Activated CD8-positive, alpha-beta memory T cell treated with anti-CD3 and anti-CD28 coated beads, Interleukin-2, amount 50 U/mL, for 24 hours (primary cell): ENCODE results near the gene POTEB3.
"Not testable (repeated sequence)": the region's sequence is repeated elsewhere in the genome, so short reads cannot be mapped to it uniquely, and the experiment has no call there.

Experiments
- DNase-seq: peaks from one replicate; pipeline ENCODE4 v3.0.0-alpha.2; 2020; ENCODE audit errors: extremely low read depth

The POTEB3 gene

DNA sequence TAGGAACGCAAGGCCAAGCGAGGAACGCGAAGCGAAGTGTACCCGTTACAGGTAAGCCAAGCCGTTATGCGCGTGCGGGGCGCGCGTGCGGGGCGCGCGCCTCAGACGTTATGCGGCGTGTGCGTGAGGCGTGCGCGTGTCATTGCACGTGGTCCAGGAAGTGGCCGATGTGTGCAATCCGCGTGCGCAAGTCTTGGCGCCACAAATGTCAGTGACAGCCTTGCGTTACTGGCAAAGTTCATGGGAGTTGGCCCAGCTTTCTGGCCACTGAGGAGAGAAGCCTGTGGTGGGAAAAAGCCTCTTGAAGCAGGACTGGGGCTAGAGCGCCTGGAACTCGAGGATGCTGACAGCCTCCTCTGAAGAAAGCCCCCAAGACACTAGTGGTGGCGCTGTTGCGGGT lies at the start of gene POTEB3:
TSS of gene POTEB3 (minus strand) at position 101 of the 400 bp plus-strand sequence. CDS start 488 bp downstream, outside the sequence.
- DNase-seq = not testable (repeated sequence)

DNA sequence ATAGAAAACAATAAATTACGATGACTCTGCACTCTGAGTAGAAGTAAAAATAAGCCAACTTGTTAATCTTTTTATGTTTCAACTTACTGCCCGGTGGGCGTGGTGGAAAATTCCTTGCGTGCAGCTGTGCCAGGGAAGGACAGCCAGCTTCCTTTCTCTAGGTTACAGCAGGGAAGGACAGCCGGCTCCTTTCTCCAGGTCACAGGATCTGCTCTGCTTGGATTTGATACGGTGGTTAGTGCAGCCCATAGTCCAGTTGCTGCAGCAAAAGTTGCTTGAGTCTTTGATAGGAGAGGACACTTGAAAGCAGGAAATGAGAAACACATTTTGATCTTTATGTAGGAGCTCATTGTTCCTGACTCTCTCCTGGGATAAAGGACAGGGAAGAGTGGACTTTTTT lies 13.4 kb upstream of the POTEB3 start:
- DNase-seq = not testable (repeated sequence)

DNA sequence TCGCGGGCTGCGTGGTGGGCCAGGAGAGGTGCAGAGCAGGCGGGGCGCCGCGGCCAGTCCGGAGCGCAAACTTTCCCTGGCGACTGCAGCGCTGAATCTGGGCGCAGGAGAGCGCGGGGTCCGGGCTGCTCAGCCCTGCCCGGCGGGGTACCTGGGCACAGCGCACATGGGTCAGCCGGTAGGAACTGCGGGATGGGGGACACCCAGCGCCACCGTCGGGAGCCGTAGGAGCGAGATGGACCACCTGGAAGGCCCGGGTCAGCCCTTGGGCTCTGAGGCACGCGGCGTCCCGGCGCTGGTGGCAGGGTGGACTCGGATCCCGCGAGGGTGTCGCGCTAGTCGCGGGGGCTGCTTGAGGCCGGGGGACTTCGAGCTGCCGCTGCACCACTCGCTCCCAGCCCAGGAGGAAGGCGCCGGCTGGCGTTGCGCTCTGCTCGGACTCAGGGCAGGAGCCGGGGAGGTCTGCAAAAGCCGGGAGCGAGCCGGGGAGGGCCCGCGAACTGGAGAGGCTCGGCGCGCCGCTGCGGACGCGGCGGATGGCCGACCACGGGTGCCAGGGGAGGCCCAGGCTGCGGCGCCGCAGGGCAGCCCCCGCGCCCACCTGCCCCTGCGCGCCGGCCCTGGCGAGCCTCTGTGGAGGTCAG lies 11.7 kb upstream of the POTEB3 start:
- DNase-seq = not testable (repeated sequence)

DNA sequence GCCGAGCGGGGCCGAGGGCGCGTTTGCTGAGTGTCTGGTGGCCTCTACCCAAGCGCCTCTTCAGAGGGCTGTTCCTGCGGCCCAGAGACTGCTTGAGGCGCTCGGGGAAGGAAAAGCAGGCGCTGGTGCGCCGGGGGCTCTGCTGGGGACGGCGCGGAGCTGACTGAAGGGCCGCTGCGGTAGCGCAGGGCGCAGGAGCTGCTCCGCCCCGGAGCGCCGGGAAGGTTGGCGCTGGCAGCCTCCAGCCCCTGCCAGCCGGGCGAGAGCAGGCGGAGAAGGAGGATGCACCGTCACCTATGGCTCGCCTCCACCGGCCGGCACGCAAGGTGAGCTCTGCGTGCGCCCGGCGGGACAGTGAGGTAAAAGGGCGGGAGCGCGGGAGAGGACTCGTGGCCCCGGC lies 11.2 kb upstream of the POTEB3 start:
- not testable (repeated sequence) for DNase-seq

DNA sequence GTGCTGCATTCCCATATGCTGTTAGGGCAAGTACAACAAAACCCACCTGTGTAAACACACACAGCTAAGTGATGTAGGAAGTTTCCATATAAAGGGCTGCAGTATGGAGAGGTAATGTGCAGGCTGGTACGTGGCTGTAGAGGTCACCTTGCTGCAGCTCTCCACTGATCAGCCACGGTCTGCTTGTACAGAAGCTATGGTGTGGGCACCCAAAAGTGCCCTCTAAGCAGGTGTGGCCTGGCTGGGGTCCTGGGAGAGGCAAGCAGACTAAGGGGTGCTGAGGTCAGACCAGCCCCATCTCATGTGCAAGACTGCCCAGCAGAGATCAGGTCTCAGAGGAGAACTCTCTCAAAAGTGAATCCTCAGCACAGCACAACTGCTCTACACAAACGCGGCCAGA lies 32.9 kb downstream of the POTEB3 start:
- DNase-seq = not testable (repeated sequence)

DNA sequence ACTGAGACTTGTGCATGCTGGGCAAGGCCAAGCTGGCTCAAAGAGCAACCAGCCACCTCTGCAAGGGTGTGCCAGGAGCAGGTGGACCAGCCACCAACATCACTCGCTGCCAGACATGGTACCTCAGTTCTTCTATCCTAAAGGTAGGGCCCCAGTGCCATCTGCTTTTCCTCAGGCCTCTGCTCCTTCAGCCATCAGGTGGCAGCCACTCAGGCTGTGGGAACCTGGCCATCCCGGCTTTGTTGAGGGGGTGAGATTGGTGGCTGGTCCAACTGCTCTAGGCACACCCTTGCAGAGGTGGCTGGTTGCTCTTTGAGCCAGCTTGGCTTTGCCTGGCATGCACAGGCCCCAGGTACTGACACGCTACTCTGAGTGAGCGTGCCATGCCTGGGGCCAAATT lies 38.8 kb downstream of the POTEB3 start:
- DNase-seq = not testable (repeated sequence)

DNA sequence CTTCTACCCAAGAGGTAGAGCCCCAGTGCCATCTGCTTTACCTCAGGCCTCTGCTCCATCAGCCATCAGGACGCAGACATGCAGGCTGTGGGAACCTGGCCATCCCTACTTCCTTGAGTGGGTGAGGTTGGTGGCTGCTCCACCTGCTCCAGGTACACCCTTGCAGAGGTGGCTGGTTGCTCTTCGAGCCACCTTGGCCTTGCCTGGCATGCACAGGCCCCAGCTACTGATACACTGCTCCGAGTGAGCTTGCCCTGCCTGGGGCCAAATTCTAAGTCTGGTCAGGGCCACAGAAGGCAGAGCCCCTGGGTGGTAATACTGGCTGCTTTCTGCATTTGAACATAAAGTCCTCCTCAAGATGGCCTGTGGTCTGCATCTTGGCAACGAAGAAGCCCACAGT lies 41.2 kb downstream of the POTEB3 start:
- DNase-seq = not testable (repeated sequence)

DNA sequence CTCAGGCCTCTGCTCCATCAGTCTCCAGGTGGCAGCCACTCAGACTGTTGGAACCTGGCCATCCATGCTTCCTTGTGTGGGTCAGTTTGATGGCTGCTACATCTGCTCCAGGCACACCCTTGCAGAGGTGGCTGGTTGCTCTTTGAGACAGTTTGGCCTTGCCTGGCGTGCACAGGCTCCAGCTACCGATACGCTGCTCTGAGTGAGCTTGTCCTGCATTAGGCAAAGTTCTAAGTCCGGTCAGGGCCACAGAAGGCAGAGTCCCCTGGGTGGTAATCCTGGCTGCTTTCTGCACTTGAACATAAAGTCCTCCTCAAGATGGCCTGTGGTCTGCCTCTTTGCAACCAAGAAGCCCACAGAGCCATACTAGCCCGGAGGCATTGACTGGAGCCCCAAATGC lies 41.8 kb downstream of the POTEB3 start:
- DNase-seq = not testable (repeated sequence)

DNA sequence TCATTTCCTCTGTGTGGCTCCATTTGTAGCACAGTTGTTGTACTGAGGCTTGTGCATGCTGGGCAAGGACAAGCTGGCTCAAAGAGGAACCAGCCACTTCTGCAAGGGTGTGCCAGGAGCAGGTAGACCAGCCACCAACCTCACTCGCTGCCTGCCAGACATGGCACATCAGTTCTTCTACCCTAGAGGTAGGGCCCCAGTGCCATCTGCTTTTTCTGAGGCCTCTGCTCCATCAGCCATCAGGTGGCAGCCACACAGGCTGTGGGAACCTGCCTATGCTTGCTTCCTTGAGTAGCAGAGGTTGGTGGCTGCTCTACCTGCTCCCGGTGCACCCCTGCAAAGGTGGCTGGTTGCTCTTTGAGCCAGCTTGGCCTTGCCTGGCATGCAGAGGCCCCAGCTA lies 42.6 kb downstream of the POTEB3 start:
- not testable (repeated sequence) for DNase-seq

DNA sequence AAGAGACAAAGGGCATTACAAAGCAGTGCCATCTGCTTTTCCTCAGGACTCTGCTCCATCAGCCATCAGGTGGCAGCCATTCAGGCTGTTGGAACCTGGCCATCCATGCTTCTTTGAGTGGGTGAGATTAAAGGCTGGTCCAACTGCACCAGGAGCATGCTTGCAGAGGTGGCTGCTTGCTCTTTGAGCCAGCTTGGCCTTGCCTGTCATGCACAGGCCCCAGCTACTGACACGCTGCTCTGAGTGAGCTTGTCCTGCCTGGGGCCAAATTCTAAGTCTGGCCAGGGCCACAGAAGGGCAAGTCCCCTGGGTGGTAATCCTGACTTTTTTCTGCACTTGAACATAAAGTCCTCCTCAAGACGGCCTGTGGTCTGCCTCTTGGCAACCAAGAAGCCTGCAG lies 43.1 kb downstream of the POTEB3 start:
- DNase-seq = not testable (repeated sequence)

DNA sequence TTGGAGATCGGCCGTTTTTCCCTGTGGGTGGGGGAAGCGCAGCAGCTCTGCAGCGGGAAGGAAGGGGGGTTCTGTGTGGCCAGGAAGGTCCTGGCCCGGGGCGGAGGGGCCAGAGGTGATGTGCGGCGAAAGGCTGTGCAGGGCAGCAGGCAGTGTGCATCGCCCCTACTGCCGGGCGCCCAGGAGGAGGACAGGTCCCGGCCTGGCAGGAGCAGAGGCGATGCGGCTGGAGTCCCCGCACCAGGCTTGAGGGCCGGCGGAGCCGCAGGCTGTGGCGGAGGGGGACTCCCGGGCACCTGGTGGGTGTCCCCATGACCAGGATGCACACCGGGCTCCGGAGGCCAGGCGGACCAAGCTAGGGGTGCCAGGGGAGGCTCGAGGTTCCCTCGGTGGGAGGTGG lies 54.3 kb downstream of the POTEB3 start:
- DNase-seq = not testable (repeated sequence)

DNA sequence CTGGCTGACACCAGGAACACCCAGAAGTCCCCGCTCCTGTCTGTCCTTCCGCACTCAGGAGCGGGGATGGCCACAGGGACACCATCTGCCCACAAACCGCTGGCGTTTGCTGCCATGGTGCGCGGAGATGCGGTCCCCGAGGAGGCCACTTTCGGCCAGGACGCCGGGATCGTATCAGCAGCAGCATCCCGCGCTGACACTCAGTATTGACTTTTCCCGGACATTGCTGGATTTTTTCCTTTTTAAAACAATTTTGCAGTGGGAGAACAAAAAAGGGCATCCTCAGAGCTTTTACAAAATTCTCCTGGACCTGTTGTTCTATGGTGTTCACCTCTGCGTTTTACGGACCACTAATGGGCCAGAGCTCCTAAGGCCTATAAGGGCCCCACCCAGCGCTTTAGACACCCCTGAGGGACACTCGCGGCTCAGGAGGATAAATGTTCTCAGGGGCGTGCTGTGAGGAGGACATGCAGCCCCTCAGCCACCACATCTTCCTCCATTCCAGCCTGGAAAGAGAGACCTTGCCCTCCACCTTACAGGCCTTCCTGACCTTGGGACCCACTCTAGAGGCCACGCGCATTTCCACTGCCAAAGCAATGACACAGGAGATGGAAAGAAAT lies 56.3 kb downstream of the POTEB3 start:
- DNase-seq = not testable (repeated sequence)

DNA sequence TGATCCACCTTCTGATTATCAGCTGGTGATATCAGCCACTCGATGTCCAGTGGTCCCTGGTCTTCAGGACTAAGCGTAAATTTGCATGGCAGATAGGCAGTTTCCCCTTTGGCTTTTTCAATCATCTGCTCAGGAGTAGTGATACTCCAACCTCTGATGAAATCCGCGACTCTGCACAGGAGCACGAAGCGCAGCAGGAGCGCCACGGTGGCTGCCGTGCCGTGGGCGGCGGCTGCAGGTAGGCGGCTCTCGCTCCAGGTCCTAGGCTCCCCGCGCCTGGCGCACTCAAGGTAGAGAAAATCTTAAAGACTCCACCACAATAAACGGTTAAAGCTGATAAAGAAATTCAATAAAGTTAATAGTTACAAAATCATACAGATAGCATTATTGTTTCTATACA lies 66.6 kb downstream of the POTEB3 start:
- not testable (repeated sequence) for DNase-seq

DNA sequence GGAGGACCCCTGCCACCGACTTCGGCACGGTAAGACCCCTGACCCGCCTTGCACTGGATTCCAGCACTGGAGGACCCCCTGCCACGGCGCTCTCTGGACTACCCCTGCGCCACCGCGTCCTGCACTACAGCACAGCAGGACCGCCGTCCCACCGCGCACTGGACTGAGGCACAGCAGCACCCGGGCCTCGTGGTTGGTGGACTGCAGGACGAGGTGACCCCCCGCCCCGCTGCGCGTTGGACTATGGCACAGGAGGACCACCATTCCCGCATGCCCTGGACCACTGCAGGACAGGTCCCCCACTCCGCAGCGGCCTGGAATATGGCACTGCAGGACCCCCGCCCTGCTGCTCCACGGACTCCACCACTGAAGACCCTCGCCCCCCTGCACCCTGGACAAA lies 71.1 kb downstream of the POTEB3 start:
- DNase-seq = not testable (repeated sequence)

DNA sequence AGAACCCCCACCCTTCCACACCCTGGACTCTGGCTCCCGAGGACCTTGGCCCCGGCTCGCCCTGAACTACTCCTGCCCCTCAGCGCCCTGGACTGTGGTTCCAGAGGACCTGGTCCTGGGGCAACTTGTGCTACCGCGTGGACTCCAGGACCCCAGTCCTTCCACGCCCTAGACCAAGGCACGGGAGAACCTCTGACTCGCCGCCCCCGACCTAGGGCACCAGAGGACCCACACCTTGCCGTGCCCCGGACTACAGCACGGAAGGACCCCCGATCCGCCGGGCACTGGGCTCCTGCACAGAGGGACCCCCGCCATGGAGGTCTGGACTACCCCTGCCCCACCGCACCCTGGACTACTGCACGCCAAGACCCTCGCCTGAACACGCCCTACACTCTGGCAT lies 71.7 kb downstream of the POTEB3 start:
- DNase-seq = not testable (repeated sequence)
